GM21423 (cell line): ENCODE measurements around the gene AJUBA.
"Not testable (repeated sequence)": the region's sequence is repeated elsewhere in the genome, so short reads cannot be mapped to it uniquely, and the experiment has no call there.

Experiments used
- ATAC-seq: cut with Tn5 transposase; IDR thresholded peaks from one replicate; pipeline ENCODE4 v1.9.1; 2021; ENCODE audit warnings: mild to moderate bottlenecking, moderate library complexity; ENCODE audit not compliant: unreplicated experiment

AJUBA gene

DNA sequence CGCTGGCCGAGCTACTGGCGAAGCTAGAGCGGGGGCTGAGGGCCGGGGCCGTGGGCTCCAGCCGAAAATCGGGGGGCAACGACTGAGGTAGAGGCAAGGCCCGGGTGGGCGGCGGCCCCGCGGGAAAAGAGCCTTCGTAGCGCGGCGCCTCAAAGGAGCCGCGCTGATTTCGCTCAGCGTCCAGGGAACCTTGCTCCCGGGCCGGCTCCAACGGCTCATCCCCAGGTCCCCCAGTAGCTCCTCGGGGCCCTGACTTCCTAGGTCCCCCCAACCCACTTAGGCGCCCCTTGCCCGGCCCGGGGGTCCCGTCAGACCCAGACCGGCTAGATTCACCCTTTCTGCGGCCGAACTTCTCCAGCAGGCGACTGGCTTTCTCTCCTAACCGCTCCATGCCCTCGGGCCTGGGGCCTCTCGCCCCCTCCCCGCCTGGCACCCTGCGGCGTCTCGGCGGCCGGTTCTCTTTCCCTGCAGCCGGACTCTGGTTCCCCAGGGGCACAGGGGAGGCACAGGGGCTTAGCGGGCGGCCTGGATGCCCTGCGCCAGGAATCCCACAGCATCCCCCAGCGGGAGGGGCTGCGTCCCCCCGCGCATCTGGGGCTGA, 375 bp downstream of the AJUBA start:
- ATAC-seq: no peak

DNA sequence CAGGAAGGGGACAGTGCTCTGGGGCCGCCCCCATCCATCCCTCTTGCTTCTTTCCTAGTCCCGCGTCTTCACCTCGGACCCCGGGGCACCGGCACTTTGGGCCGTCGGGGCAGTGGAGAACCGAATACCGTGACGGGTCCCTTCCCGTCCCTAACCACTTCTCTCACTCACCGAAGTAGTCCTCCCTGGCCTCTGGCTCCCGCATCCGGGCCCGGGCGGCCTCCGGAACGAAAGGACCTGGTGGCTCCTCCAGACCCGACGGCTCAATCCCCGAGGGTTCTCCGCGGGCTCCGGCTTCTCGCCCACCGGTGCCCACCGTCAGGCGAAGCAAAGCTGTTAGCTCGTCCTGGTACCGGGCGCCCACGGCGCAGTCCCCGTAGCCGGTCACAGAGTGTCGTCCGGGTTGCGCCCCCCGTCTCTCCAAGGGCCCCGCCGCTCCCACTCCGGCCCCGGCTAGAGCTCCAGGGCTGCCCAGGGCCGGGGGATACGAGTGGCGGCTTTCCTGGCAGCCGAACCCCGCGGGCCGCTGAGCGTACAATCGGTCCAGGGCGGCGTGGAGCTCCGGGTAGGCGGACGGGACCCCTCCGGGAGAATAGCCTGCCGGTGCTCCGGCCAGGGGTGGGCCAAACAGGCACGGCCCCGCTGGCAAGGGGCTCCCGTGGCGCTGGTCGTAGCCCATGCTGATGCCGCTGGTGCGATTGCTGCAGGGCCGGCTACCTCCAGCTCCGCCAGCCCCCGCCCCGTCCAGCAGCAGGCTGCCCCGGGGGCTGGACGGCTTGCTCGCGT, 1.1 kb downstream of the AJUBA start:
- no peak for ATAC-seq

DNA sequence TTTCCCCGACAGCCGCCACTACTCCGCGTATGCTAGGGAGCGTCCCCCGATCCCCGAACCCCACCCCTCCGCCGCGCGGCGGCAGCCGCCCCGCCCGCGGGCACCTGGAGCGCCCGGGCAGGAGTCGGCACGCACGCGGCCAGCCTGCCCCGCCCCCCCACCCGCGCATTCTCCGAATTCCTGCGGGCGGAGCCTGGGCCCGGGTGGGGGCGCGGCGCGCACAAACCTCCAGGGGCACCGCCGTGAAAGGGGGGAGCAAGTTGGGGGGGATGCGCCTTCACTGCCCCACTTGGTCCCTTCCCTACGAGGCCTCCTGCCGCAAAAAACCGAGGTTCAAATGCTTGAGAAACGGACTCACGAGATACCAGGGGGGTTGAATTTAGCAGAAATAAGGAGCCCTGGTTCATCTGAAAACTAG, 1.7 kb downstream of the AJUBA start:
- ATAC-seq: no peak

DNA sequence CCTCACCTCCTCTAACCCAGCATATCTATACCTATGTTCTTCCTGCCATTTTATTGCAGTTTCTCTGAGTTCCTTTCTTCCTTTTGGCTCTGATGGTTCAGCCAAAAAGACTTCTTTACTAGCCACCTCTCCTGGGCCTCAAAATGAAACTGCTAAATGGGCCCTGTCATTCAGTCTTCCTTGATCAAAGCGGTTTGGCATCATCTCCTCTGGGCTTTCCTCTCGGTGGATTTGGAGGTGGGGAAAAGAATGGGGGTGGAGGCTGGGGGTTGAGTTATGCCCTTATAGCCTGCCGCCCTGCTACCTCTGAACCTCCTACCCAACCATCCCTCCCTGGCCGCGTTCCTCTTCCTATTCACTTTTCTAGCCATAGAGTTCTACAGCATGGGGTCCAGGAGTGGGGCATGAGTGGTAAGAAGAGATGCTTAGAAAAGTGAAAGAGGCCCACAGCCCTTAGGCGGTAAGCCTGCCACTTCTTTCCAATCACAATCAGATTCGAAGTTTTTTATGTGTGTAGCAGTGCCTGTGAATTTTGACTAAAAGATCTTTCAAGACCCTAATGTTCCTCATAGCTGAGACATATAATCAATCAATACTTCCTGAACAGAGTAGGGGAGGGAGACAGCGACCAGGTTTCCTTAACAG, 2.5 kb downstream of the AJUBA start:
- no peak for ATAC-seq

DNA sequence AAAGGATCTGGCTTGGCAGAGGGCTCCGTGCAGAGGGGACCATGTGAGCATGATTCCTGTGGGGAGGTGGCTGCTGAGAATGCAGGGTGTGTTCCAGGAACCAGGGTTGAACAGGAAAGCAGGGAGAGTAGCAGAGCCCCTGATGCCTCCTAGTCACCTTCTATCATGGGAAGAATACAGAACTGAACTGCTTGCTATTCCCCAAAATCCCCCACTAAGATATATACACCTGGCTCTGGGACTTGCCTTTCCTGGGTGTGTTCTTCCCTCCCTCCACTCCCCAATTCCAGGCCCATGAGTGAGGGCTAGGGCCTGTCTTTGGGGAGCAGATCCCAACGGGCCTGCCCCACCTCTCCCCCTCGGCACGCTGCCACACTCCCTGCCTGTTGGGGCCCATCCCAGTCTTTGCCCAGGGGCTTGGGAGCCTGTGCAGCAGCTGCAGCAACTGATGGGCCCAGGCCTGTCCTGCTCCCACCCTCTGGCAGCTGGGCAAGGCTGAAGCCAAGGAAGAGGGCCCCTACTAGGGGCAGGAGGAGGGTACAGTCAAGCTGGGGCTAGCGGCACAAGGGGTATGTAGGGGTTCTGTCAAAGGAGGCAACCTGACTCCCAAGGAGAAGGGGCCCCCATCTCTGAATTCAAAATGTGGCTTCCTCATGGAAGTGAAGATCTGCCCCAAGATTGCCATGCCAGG, 3.2 kb downstream of the AJUBA start:
- ATAC-seq: no peak

DNA sequence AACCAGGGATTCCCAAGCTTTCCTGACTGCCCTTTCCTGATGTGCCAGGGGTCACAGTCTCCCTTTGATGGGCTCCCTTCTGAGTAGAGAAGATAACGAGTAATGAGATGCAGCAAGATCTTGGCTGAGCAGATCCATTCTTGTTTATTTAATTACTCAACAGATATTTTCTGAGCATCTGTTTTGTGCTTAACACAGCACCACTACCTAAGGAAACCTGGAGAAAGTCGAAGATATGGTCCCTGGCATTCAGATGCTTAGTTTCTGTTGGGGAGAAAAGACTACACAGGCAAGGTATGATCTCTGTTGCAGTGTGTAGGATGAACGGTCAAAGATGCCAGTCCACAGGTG, 3.9 kb downstream of the AJUBA start:
- no peak for ATAC-seq

DNA sequence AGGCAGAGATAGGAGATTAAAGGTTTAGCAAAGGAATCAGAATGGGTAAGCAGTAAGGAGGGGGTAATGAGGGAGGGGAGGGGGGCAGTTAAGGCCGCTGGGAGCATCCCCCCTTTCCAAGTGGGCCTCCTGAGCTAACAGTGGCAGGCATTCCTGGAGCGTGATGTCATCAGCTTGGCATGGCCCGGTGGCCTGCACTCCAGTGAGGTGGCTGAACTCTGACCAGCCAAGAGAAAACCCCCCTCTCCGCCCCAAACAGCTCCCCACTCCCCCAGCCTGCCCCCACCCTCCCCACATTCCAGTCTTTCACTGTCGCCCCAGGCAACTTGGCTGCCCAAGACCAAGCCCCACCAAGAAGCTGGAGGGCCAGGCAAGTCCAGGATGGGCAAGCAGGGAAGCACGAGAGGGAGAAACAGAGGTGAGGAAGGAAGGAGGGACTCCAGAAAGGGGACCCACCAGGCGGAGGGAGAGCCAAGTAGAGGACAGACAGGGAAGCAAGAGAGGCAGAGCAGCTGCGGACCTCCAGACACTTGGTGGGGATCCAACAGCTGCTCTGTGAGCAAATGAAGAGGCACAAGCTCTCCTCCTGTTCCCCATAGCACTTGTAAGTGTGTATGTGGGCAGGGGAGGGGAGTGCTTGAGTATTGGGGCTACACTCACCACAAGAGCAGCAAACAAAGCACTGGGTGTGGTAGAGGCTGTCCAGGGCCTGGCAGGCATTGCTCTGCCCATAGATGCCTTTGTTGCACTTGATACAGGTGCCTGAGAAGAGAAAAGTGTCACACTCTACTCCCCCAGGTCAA, 4.5 kb downstream of the AJUBA start:
- ATAC-seq: no peak

DNA sequence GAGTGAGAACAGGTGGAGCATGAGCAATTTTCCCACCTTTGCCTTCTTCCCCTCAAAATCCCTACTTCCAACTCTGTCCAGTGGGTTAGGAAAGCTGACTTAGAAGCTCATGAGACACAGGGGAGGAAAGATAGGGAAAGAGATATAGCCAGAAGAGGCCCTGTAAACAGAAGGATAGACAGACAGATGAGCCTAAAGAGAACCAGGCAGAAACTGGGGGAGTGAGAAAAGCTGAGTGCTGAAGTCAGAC, 5.0 kb downstream of the AJUBA start:
- ATAC-seq: no peak

DNA sequence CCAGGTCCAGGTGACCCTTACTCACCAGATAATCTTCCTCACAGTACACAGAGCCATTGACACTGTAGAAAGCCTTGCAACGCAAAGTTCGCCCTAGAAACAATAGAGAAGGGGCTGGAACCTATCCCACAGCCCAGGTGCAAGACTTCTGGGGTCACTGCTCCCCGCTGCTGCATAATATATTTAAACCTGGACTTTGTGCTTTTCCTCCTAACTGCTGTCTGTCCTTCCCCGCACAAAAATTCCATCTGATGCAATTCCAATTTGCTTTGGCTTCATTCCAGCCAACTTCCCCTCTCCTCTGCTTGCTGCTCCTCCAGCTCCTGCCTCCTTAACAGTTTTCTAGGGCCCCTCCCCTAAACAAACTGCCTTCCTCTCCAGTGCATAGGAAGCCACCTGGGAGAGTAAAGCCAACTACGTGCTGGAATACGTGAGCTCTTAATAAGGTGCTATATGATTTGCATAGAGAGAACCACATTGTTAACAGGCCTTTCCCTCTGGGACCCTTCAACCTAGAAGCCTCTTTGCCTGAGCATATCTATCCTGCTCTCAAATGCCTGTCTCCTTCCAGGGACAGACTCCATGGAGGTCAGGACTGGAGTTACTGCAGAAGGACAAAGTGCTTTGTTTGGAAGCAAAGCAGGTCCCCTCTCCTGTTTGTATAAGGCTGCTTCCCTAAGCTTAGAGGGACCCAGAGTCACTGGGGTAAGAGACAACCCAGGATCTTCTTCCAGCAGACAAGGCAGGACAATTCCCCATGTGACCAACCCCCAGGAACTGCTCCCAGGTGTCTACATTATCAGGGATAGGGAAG, 5.5 kb downstream of the AJUBA start:
- ATAC-seq: no peak

DNA sequence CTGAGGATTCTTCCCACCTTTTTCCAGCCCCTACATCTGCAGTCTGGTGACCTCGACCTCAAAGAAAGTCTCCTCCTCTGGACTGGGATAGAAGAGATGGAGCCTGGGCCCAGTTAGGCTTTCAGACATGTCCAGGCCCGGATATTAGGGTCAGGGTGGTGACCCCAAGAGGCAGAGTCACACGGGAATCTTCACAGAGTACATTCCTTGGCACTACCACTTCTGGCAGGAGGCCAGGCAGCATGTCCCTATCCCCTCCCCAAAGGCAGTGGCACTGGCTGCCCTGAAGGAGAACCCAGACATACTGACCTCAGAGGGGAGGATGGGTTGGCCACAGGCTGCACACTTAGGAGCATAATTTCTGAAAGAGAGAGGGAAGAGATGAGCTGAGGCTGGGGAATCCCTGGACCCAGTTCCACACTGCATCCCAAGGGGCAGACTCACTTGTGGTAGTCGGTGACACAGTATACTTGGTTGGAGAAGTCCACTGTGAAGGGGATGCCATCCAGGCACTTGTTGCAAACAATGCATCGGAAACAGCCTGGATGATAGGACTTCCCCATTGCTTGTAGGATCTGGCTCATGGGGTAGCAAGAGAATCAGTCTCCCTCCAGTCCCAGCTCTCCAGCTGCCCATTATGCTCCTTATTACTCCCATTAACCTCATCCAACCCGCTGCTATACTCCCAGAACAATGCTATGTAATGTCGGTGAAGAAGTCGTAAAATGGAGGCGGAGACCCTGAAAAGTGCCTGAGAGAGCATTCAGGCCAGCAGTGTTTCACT, 7.6 kb downstream of the AJUBA start:
- ATAC-seq: no peak

DNA sequence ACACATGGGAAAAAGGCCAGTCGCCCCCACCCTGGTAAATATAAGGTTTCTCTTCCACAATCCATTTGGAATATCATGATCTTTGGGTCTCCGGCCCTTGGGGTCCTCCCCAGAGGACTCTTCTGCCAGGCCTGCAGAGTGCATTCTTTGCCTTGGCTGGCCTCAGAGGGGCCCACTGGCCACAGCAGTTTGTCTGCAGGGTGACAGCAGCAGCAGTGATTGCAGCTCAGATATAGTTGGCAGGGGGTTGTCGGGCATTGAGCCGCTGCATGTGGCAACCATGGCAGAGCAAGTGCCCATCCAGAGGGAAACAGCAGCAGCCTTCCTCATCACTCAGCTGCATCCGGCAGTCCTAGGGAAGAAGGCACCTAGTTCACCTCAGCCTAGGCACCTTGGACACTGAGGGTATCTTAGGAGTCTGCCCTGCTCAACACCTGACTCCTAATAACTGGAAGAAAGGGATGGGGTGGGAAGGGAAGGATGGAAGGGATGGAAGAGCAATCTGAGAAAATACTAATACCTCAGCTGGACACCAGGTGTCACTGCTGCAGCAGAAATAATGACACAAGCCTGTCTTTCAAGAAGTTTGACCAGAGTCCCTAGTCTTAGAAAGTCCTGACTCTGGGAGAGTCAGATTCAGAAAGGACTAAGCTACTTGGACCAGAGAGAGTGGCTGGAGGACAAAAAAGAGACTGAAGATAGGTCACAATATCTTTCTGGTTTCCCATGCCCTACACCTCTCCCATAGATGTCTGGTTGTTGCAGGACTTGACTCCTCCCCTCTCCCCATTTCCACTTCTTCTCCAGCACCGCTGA, 8.9 kb downstream of the AJUBA start:
- no peak for ATAC-seq

DNA sequence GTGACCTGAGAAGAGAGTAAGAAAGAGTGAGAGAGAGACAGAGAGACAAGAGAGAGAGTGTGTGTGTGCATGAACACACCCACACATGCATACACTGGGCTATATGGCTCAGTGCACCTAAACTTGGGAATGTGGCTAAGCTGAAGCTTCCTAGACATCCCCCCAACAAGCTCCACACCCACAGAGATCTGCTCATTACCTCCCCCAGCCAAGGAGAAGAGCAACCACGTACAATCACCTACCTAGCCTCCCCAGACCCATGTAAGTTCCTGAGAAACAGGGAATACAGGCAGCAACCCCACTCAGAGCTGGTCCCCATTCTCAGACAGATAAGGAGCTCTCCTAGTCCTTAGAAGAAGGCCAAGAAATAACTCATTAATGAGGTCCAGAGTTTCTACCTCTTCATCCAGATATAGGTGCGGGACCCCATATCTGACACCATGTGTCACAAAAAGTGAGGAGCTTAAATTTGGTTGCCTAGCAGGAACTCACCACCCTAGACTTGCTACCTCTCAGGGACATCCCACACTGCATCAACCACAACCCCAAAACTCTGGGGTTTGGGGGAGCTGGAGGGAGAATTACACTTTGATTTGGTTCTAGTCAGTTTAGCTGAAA, 9.9 kb downstream of the AJUBA start:
- no peak for ATAC-seq

DNA sequence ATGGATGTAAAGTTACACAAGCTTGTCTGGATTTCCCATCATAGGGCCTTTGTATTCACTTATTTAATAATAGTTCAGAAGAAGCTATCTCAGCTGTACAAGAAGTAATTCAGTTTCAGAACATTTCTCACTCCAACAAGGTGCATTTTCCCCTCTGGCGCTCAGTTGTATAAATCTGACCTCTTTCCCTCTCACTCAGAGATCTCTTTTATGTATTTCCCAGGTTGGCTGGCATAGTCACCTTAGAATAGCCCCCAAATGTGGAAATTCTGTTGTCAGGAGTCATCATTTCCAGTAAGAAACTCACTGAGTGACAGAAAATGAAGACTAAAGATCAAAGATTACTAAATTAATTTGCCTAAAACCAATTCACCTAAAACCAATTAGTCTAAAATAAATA, 11.2 kb downstream of the AJUBA start:
- no peak for ATAC-seq

DNA sequence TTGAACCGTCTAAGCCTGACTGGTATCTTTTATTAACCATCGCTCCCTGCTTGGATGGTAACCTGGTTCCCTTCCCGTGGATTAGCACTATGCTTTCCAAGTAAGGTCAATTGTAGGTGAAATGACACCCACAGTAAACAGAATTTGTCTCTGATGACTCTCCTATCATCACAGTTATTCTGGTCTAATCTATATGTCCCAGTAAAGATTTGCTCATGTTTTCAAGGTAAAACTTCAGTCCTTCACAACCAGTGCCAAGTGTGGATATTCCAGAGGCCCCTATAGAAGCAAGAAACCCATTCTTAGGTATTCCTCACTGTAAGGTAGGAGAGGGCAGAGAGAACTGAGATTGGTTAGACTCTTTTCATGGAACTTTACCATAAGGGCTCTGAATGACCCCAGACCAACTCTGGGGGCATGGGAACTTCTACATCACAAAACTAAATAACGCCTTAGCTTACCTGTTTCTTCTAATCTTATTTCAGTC, 15.5 kb downstream of the AJUBA start:
- no peak for ATAC-seq

DNA sequence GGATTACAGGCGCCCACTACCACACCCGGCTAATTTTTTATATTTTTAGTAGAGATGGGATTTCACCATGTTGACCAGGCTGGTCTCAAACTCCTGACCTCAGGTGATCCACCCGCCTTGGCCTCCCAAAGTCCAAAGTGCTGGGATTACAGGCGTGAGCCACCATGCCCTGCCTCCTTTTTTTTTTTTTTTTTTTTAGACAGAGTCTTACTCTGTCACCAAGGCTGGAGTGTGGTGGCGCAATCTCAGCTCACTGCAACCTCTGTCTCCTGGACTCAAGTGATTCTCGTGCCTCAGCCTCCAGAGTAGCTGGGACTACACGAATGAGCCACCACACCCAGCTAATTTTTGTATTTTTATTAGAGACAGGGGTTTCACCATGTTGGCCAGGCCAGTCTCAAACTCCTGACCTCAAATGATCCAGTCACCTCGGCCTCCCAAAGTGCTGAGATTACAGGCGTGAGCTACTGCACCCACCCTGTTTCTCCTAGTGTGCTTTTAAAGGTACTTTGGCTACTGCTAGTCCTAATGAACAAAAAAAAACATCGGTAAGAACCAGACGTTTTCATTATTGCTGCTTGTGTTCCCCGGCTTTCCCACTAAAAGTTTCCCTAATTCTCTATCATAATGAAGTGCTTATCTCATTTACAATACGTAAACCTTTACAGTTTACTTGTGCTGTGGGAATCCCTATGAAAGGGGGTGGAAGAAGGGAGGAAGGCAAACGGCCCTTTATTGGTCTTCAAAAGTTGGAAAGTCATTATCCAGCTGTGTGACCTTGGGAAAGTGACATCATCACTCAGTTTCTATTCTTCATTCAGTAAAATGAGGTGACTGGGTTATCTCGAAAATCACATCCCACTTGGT, 16.2 kb downstream of the AJUBA start:
- ATAC-seq: not testable (repeated sequence)

DNA sequence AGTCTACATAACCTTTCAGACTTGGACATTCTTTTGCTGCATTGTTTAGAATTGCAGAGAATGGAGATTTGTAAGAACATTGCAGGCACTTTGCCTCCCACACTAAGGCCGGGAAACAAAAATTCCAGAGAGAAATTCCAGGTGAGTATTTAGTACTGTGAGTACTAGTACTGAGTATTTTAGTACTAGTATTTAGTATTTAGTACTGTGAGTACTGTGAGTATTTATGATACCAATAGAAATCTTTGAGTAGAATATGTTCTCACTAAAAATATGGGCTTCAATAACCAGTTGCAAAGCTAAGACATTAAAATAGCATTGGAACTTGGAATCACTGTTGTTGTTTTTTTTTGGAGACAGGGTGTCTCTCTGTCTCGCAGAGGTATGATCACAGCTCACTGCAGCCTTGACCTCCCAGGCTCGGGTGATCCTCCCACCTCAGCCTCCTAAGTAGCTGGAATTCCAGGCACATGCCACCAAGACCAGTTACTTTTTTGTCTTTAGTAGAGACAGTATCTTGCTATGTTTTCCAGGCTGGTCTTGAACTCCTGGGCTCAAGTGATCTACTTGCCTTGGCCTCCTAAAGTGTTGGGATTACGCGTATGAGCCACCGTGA, 20.2 kb downstream of the AJUBA start:
- ATAC-seq: no peak
